ENCODE data around the gene NCMAP. TPM values are rescaled to one million over a fixed set of nuclear protein-coding genes. Genes with fewer than 3 reads are reported as not detected.

The NCMAP gene
- total RNA-seq, 1 donor from 2014 or later: 0.49 TPM

- H2AFZ ChIP-seq (replicated peaks): no peak overlapping the region
- no peak overlapping the region for H3K4me2 ChIP-seq
- peaks cover 31% of the 10 kb centered on the region for H3K79me2 ChIP-seq (ENCODE audit: low read depth)
- H3K9me3 ChIP-seq (ENCODE audit: low read depth): no peaks in the 10 kb centered on the region
- peaks cover 18% of the 10 kb centered on the region for H4K20me1 ChIP-seq (ENCODE audit: low read depth)
- H3K27me3 ChIP-seq: peaks cover 9% of the 10 kb centered on the region
- peaks cover 15% of the 10 kb centered on the region for H3F3A ChIP-seq (ENCODE audit: low read depth)
- TF ChIP-seq CTCF (IDR thresholded peaks at IDR 0.05) (no peak), EZH2 (IDR thresholded peaks at IDR 0.05) (no peak), EZH2phosphoT487 (IDR thresholded peaks at IDR 0.05) (no peak)
- H3K36me3 ChIP-seq: peaks cover 2% of the 10 kb centered on the region
- peak overlapping the region; percentile 98 for H3K4me3 Mint-ChIP-seq
- H3K27ac ChIP-seq: no peak overlapping the region
- H3K27ac Mint-ChIP-seq: no peak overlapping the region
- H3K4me3 ChIP-seq: no peak overlapping the region
- H3K36me3 Mint-ChIP-seq: peaks cover 4% of the 10 kb centered on the region
- H3K27me3 Mint-ChIP-seq (ENCODE audit: insufficient read depth, low read depth): peaks cover 6% of the 10 kb centered on the region
- DNase-seq (ENCODE audit: low spot score): peak; percentile 29
- peaks cover 17% of the 10 kb centered on the region for H3K4me1 ChIP-seq
- no peaks in the 10 kb centered on the region for H3K9me3 Mint-ChIP-seq
- peaks cover 19% of the 10 kb centered on the region for H3K4me1 Mint-ChIP-seq
- H3K9ac ChIP-seq: no peak overlapping the region
These were observed 84.4 kb downstream of the NCMAP start for GRCh38 chr1:24640288-24640687.

- Histone ChIP-seq H3K36me3 (peaks cover 13% of the 10 kb centered on the region), H3F3A (ENCODE audit: low read depth) (peaks cover 27% of the 10 kb centered on the region), H3K4me2 (peak overlapping the region; percentile 83), H3K9ac (peak overlapping the region; percentile 45), H3K27ac (peak overlapping the region; percentile 2), H3K79me2 (ENCODE audit: low read depth) (peaks cover 45% of the 10 kb centered on the region), H3K4me1 (peaks cover 19% of the 10 kb centered on the region), H4K20me1 (ENCODE audit: low read depth) (peaks cover 30% of the 10 kb centered on the region), H3K9me3 (ENCODE audit: low read depth) (no peaks in the 10 kb centered on the region), H3K27me3 (peaks cover 5% of the 10 kb centered on the region), H2AFZ (replicated peaks) (no peak overlapping the region), H3K4me3 (peak overlapping the region; percentile 97)
- Mint-ChIP-seq H3K4me1 (peaks cover 19% of the 10 kb centered on the region), H3K36me3 (peaks cover 4% of the 10 kb centered on the region), H3K9me3 (no peaks in the 10 kb centered on the region), H3K27ac (peak overlapping the region; percentile 98), H3K4me3 (peak overlapping the region; percentile 98), H3K27me3 (ENCODE audit: insufficient read depth, low read depth) (peaks cover 6% of the 10 kb centered on the region)
- DNase-seq (ENCODE audit: low spot score): peak; percentile 41
- TF ChIP-seq EZH2 (IDR thresholded peaks at IDR 0.05) (no peak), EZH2phosphoT487 (IDR thresholded peaks at IDR 0.05) (no peak), CTCF (IDR thresholded peaks at IDR 0.05) (no peak)
These were observed 85.8 kb downstream of the NCMAP start for GRCh38 chr1:24641646-24642151.

GRCh38 chr1:24642481-24643362, 86.8 kb downstream of the NCMAP start, which contains the start of gene SRRM1:
TSS of gene SRRM1 (plus strand) at chr1:24643302. CDS start at chr1:24643327, 25 bp downstream.
- peaks cover 41% of the 10 kb centered on the region for H4K20me1 ChIP-seq (ENCODE audit: low read depth)
- peak within 1 kb of the TSS; percentile 97 for H3K4me3 ChIP-seq
- H3K36me3 ChIP-seq: peaks cover 24% of the 10 kb centered on the region
- H3K4me2 ChIP-seq: peak within 1 kb of the TSS; percentile 96
- DNase-seq (ENCODE audit: low spot score): peak; percentile 99
- H2AFZ ChIP-seq (replicated peaks): peak within 1 kb of the TSS; percentile 79
- H3F3A ChIP-seq (ENCODE audit: low read depth): peaks cover 35% of the 10 kb centered on the region
- Mint-ChIP-seq H3K4me1 (peaks cover 19% of the 10 kb centered on the region), H3K27me3 (ENCODE audit: insufficient read depth, low read depth) (peaks cover 3% of the 10 kb centered on the region), H3K27ac (peak within 1 kb of the TSS; percentile 99), H3K36me3 (peaks cover 9% of the 10 kb centered on the region), H3K9me3 (no peaks in the 10 kb centered on the region), H3K4me3 (peak within 1 kb of the TSS; percentile 98)
- H3K27me3 ChIP-seq: no peaks in the 10 kb centered on the region
- H3K4me1 ChIP-seq: peaks cover 19% of the 10 kb centered on the region
- peaks cover 55% of the 10 kb centered on the region for H3K79me2 ChIP-seq (ENCODE audit: low read depth)
- TF ChIP-seq CTCF (IDR thresholded peaks at IDR 0.05): peak; percentile 19
- TF ChIP-seq EZH2phosphoT487 (IDR thresholded peaks at IDR 0.05): no peak
- H3K9ac ChIP-seq: peak within 1 kb of the TSS; percentile 94
- no peaks in the 10 kb centered on the region for H3K9me3 ChIP-seq (ENCODE audit: low read depth)
- peak within 1 kb of the TSS; percentile 96 for H3K27ac ChIP-seq
